Measurements from ENCODE around the gene NOSTRIN.

Gene NOSTRIN

DNA sequence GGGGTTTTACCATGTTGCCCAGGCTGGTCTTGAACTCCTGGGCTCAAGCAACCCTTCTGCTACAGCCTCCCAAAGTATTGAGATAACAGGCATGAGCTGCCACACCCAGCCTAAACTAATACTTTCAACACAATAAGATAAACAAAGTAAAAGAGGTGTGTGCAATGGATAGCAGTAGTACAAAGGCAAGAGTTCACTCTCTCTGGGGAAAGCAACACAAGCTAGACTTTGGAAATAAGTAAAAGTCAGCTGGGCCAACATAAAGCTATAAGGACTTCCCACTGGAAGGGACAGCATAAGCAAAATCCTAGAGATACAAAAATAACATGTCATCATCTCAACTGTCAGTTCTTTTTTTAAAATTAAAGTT lies 5.2 kb upstream of the NOSTRIN start:
- Histone ChIP-seq H3K27me3 (ENCODE audit: insufficient read depth, poor library complexity, severe bottlenecking) (no peaks in the 10 kb centered on the region), H3K4me3 (replicated peaks; ENCODE audit: insufficient read depth, low read length) (no peak overlapping the region), H3K27ac (replicated peaks) (no peak overlapping the region)
- no peak for DNase-seq (ENCODE audit: low read depth in 1 of 2, low spot score in 1 of 2)
- TF ChIP-seq SPI1 (IDR thresholded peaks at IDR 0.05; ENCODE audit: borderline replicate concordance, low read depth) (no peak), CTCF (IDR thresholded peaks at IDR 0.05; ENCODE audit: insufficient read depth, low read length) (no peak), POLR2AphosphoS5 (IDR thresholded peaks at IDR 0.05; ENCODE audit: low read depth) (no peak), GABPA (IDR thresholded peaks at IDR 0.05; ENCODE audit: low read depth) (no peak)
- TF ChIP-seq, protein P1, sequence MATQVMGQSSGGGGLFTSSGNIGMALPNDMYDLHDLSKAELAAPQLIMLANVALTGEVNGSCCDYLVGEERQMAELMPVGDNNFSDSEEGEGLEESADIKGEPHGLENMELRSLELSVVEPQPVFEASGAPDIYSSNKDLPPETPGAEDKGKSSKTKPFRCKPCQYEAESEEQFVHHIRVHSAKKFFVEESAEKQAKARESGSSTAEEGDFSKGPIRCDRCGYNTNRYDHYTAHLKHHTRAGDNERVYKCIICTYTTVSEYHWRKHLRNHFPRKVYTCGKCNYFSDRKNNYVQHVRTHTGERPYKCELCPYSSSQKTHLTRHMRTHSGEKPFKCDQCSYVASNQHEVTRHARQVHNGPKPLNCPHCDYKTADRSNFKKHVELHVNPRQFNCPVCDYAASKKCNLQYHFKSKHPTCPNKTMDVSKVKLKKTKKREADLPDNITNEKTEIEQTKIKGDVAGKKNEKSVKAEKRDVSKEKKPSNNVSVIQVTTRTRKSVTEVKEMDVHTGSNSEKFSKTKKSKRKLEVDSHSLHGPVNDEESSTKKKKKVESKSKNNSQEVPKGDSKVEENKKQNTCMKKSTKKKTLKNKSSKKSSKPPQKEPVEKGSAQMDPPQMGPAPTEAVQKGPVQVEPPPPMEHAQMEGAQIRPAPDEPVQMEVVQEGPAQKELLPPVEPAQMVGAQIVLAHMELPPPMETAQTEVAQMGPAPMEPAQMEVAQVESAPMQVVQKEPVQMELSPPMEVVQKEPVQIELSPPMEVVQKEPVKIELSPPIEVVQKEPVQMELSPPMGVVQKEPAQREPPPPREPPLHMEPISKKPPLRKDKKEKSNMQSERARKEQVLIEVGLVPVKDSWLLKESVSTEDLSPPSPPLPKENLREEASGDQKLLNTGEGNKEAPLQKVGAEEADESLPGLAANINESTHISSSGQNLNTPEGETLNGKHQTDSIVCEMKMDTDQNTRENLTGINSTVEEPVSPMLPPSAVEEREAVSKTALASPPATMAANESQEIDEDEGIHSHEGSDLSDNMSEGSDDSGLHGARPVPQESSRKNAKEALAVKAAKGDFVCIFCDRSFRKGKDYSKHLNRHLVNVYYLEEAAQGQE (IDR thresholded peaks at IDR 0.05; ENCODE audit: insufficient replicate concordance, low read depth), result no peak

DNA sequence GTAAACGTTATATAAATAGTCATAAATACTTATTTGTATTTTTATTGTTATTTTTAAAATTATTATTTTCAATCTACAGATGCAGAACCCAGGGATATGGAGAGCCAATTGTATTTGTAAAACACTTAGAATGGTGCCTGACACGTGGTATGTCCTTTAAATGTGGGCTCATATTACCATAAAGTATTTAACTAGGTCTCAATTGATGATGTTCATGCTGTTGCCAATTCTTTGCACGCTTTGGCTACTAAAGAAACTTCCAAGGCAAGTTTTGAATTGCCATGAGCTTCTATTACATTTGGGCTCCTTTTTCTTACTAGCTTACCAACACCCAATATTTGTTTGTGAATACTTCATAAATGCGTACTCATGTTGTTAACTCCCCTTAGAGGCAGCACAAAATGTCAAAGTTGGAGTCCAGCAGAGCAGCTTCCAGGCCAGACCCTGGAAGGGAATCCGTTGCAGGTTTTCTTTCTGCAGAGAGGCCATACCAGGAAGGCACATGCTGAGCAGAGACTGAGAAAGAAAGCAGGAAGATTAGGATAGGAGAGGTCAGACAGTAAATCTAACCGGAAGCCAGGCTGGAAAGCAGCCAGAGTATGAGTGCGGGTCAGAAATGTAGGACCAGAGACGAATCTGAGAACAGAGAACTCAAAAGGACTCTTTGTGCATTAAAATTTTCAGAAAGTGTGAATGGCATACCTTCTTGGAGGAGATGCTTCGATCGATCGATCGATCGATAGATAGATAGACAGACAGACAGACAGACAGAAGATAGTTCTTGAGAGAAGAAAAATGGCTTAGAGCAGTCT lies 4.2 kb upstream of the NOSTRIN start:
- Histone ChIP-seq H3K4me3 (replicated peaks; ENCODE audit: insufficient read depth, low read length) (no peak overlapping the region), H3K27me3 (ENCODE audit: insufficient read depth, poor library complexity, severe bottlenecking) (no peaks in the 10 kb centered on the region), H3K27ac (replicated peaks) (no peak overlapping the region)
- TF ChIP-seq, protein P1 (IDR thresholded peaks at IDR 0.05; ENCODE audit: insufficient replicate concordance, low read depth), result no peak
- no peak for TF ChIP-seq CTCF (IDR thresholded peaks at IDR 0.05; ENCODE audit: insufficient read depth, low read length)
- TF ChIP-seq SPI1 (IDR thresholded peaks at IDR 0.05; ENCODE audit: borderline replicate concordance, low read depth), result no peak
- no peak for TF ChIP-seq GABPA (IDR thresholded peaks at IDR 0.05; ENCODE audit: low read depth)
- no peak for TF ChIP-seq POLR2AphosphoS5 (IDR thresholded peaks at IDR 0.05; ENCODE audit: low read depth)
- DNase-seq (ENCODE audit: low read depth in 1 of 2, low spot score in 1 of 2), result no peak

GRCh38 chr2:168798888-168799410 lies 3.5 kb upstream of the NOSTRIN start:
- Histone ChIP-seq H3K4me3 (replicated peaks; ENCODE audit: insufficient read depth, low read length) (no peak overlapping the region), H3K27ac (replicated peaks) (no peak overlapping the region), H3K27me3 (ENCODE audit: insufficient read depth, poor library complexity, severe bottlenecking) (no peaks in the 10 kb centered on the region)
- no peak for DNase-seq (ENCODE audit: low read depth in 1 of 2, low spot score in 1 of 2)
- no peak for TF ChIP-seq CTCF (IDR thresholded peaks at IDR 0.05; ENCODE audit: insufficient read depth, low read length)
- TF ChIP-seq POLR2AphosphoS5 (IDR thresholded peaks at IDR 0.05; ENCODE audit: low read depth), result no peak
- no peak for TF ChIP-seq GABPA (IDR thresholded peaks at IDR 0.05; ENCODE audit: low read depth)
- TF ChIP-seq, protein P1 (IDR thresholded peaks at IDR 0.05; ENCODE audit: insufficient replicate concordance, low read depth), result no peak
- no peak for TF ChIP-seq SPI1 (IDR thresholded peaks at IDR 0.05; ENCODE audit: borderline replicate concordance, low read depth)

All from HL-60 (cell line).